ENCODE results near the gene SPPL3. TPM values are rescaled to one million over a fixed set of nuclear protein-coding genes. Genes with fewer than 3 reads are reported as not detected.

SPPL3 gene
- total RNA-seq, 1 experiment from 2014 or later: 18.8 TPM

DNA sequence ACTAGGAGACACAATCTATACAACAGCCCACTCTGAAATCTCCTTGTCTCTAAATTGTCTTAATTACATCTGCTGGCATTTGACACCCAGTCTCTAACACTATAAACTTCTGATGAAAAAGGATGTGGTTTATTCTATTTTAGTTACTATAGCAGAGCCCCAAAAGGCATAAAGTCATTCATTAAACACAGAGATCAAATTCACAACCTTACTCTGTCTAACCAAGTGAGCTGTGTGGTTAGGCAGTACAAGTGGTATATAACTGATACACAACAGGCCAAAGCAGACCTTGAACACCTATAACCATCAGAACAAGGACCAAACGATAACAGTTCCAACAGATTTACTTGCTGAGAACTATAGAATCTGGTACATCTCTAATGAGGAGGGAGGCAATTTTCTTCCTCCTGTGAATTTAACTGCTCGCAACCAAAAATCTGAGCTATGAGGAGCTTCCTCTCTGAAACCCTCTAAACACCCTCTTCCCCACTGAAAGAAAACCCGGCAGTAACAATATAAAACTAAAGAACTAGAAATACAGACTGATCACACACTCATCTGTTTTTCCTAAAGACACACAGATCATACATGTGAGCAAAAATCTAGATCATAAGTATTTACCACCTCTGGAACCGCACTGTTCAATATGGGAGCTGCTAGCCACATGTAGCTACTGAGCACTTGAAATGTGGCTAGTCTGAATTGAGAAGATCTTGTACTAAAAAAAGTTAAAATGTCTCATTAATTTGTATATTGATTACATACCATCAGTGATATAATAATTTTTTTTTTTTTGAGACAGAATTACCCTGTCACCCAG is 17.7 kb downstream of the SPPL3 start:
- Histone ChIP-seq H3K9me3 (ENCODE audit: low read length) (no peaks in the 10 kb centered on the region), H3K9me2 (replicated peaks; ENCODE audit: low read length) (no peaks in the 10 kb centered on the region), H3K36me3 (ENCODE audit: low read depth, low read length) (no peaks in the 10 kb centered on the region), H3K4me3 (ENCODE audit: low read length) (no peak overlapping the region), H3K27ac (ENCODE audit: low read length) (no peak overlapping the region), H3K27me3 (ENCODE audit: low read length) (no peaks in the 10 kb centered on the region), H3F3A (ENCODE audit: low read length, unreplicated experiment) (no peaks in the 10 kb centered on the region), H2AFZ (ENCODE audit: low read length) (no peak overlapping the region), H3K9ac (ENCODE audit: low read length) (no peak overlapping the region), H3K4me1 (ENCODE audit: insufficient read depth, low read length) (no peaks in the 10 kb centered on the region), H3K79me2 (ENCODE audit: low read length) (peaks cover 94% of the 10 kb centered on the region), H3K4me2 (ENCODE audit: low read length) (no peak overlapping the region), H4K20me1 (ENCODE audit: low read length) (0 out of 2 replicates have a peak, but pooled peaks cover 5% of the 10 kb centered on the region)
- no peak for DNase-seq
- no TSS peak for BruUV-seq (replicated peaks)
- POLR2A ChIA-PET (ENCODE audit: unreplicated experiment): no interaction called here
- CTCF ChIA-PET: no interaction called here
- intact Hi-C loops (cut with micrococcal nuclease): no loop called here
- no peak for TF ChIP-seq EZH2phosphoT487 (IDR thresholded peaks at IDR 0.05; ENCODE audit: borderline replicate concordance, low read length)
- no peak for TF ChIP-seq EZH2 (IDR thresholded peaks at IDR 0.05; ENCODE audit: low read length, unreplicated experiment)
- TF ChIP-seq, protein P1, sequence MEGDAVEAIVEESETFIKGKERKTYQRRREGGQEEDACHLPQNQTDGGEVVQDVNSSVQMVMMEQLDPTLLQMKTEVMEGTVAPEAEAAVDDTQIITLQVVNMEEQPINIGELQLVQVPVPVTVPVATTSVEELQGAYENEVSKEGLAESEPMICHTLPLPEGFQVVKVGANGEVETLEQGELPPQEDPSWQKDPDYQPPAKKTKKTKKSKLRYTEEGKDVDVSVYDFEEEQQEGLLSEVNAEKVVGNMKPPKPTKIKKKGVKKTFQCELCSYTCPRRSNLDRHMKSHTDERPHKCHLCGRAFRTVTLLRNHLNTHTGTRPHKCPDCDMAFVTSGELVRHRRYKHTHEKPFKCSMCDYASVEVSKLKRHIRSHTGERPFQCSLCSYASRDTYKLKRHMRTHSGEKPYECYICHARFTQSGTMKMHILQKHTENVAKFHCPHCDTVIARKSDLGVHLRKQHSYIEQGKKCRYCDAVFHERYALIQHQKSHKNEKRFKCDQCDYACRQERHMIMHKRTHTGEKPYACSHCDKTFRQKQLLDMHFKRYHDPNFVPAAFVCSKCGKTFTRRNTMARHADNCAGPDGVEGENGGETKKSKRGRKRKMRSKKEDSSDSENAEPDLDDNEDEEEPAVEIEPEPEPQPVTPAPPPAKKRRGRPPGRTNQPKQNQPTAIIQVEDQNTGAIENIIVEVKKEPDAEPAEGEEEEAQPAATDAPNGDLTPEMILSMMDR (conservative IDR thresholded peaks at IDR 0.05; ENCODE audit: low read depth, low read length): no peak
- ATAC-seq: peak; percentile 53

DNA sequence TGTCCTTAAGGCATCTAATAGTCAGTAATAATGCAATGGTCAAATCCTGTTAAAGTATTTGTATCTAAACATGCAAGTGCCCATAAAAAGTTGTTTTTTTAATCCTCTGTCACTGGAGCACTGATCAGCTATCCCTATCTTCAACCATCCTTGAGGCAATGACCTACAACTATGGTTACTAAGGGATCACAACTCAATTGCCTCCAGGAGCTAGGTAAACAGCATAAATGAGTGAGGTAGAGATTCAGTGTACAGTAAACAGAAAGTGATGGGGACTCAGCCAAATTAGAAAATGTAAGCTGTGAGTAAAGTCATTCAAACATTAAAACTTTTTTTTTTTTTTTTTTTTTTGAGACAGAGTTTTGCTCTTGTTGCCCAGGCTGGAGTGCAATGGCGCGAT is 18.6 kb downstream of the SPPL3 start:
- TF ChIP-seq EZH2phosphoT487 (IDR thresholded peaks at IDR 0.05; ENCODE audit: borderline replicate concordance, low read length) (no peak), EZH2 (IDR thresholded peaks at IDR 0.05; ENCODE audit: low read length, unreplicated experiment) (no peak)
- TF ChIP-seq, protein P1 (conservative IDR thresholded peaks at IDR 0.05; ENCODE audit: low read depth, low read length): no peak
- H3K4me3 ChIP-seq (ENCODE audit: low read length): no peak overlapping the region
- no peaks in the 10 kb centered on the region for H3K27me3 ChIP-seq (ENCODE audit: low read length)
- no peaks in the 10 kb centered on the region for H3K36me3 ChIP-seq (ENCODE audit: low read depth, low read length)
- H3K9ac ChIP-seq (ENCODE audit: low read length): no peak overlapping the region
- intact Hi-C loops (cut with micrococcal nuclease): no loop called here
- 0 out of 2 replicates have a peak, but pooled peaks cover 5% of the 10 kb centered on the region for H4K20me1 ChIP-seq (ENCODE audit: low read length)
- ATAC-seq (peak; percentile 37; the same call in 1 of the 2 replicates), DNase-seq (no peak)
- no peak overlapping the region for H3K4me2 ChIP-seq (ENCODE audit: low read length)
- H3K79me2 ChIP-seq (ENCODE audit: low read length): peaks cover 93% of the 10 kb centered on the region
- no peaks in the 10 kb centered on the region for H3K9me2 ChIP-seq (replicated peaks; ENCODE audit: low read length)
- H3K4me1 ChIP-seq (ENCODE audit: insufficient read depth, low read length): no peaks in the 10 kb centered on the region
- no peaks in the 10 kb centered on the region for H3K9me3 ChIP-seq (ENCODE audit: low read length)
- no peak overlapping the region for H3K27ac ChIP-seq (ENCODE audit: low read length)
- no peak overlapping the region for H2AFZ ChIP-seq (ENCODE audit: low read length)
- ChIA-PET CTCF (interaction anchor here (0.7 kb wide), 1 partner anchor 138 kb away, joined by 5 read pairs; no protein-coding TSS in a partner anchor), POLR2A (ENCODE audit: unreplicated experiment) (no interaction called here)
- BruUV-seq (replicated peaks): no TSS peak
- H3F3A ChIP-seq (ENCODE audit: low read length, unreplicated experiment): no peaks in the 10 kb centered on the region

DNA sequence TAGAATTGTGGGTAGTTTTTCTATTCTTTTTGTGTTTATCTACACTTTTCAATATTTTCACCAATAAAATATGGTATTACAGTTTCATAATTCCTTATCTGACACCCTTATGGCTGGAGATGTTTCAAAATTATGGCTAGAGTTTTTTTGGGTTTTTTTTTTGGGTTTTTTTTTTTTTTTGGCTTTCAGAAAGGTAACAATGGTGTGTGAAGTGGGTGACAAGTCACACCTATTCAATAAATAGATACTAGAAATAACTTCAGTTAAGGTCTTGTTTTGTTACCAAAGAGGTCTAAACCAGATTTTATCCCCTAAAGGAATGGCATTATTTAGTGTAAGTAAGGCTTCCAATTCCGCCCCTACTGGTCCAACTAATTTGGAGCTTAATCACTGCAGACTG is 19.5 kb downstream of the SPPL3 start:
- no TSS peak for BruUV-seq (replicated peaks)
- Histone ChIP-seq H3K4me2 (ENCODE audit: low read length) (no peak overlapping the region), H3K36me3 (ENCODE audit: low read depth, low read length) (no peaks in the 10 kb centered on the region), H2AFZ (ENCODE audit: low read length) (no peak overlapping the region), H3F3A (ENCODE audit: low read length, unreplicated experiment) (no peaks in the 10 kb centered on the region), H3K9me3 (ENCODE audit: low read length) (no peaks in the 10 kb centered on the region), H3K9ac (ENCODE audit: low read length) (no peak overlapping the region), H4K20me1 (ENCODE audit: low read length) (0 out of 2 replicates have a peak, but pooled peaks cover 5% of the 10 kb centered on the region), H3K27me3 (ENCODE audit: low read length) (no peaks in the 10 kb centered on the region), H3K4me3 (ENCODE audit: low read length) (no peak overlapping the region), H3K4me1 (ENCODE audit: insufficient read depth, low read length) (no peaks in the 10 kb centered on the region), H3K27ac (ENCODE audit: low read length) (no peak overlapping the region), H3K79me2 (ENCODE audit: low read length) (peaks cover 97% of the 10 kb centered on the region), H3K9me2 (replicated peaks; ENCODE audit: low read length) (no peaks in the 10 kb centered on the region)
- intact Hi-C loops (cut with micrococcal nuclease): no loop called here
- ATAC-seq (no peak), DNase-seq (no peak)
- TF ChIP-seq EZH2 (IDR thresholded peaks at IDR 0.05; ENCODE audit: low read length, unreplicated experiment) (no peak), EZH2phosphoT487 (IDR thresholded peaks at IDR 0.05; ENCODE audit: borderline replicate concordance, low read length) (no peak)
- TF ChIP-seq, protein P1 (conservative IDR thresholded peaks at IDR 0.05; ENCODE audit: low read depth, low read length): no peak
- ChIA-PET POLR2A (ENCODE audit: unreplicated experiment) (no interaction called here), CTCF (no interaction called here)

All from PC-3 (cell line).